GM18505 (cell line): ENCODE results near the gene PRDM12.

Experiments used
- ATAC-seq: cut with Tn5 transposase; IDR thresholded peaks from one replicate; pipeline ENCODE4 v1.9.1; 2021; ENCODE audit not compliant: unreplicated experiment
- POLR2A ChIP-seq: IDR thresholded peaks from 4 replicates; pipeline ENCODE4 v1.6.1; 2011; ENCODE audit warnings: borderline replicate concordance; ENCODE audit not compliant: insufficient read depth, insufficient read length; ENCODE audit errors: extremely low read depth

The PRDM12 gene

DNA sequence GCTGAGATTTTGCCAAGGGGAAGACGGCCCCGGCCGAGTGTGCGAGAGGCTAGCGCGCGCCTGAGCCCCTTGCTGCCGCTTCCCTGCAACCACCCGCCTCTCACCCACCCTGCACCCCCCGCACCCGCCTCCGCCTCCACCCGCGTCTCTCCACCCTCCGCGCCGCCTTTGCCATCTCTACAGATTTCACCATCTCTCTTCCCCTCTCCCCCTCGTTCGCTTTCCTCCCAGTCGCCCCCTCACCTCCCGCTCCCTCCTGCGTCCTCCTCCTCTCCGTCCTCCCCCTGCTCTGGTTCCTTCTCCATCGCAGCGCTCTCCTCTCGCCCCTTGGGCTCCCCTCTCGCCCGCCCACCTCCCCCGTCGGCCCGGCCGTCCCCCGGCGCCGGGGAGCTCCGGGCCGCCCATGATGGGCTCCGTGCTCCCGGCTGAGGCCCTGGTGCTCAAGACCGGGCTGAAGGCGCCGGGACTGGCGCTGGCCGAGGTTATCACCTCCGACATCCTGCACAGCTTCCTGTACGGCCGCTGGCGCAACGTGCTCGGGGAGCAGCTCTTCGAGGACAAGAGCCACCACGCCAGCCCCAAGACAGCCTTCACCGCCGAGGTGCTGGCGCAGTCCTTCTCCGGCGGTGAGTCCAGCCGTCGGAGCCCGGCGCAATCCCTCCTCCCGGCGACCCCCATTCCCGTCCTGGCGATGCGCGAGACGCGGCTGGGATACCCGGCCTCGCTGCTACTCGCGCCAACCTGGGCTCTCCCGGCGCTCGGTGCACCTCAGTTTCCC, at the start of gene PRDM12:
Gene PRDM12 (plus strand): TSS at position 344 of the 778 bp plus-strand sequence. CDS start 60 bp downstream, at position 404.
- no peak for ATAC-seq
- no peak for TF ChIP-seq POLR2A

DNA sequence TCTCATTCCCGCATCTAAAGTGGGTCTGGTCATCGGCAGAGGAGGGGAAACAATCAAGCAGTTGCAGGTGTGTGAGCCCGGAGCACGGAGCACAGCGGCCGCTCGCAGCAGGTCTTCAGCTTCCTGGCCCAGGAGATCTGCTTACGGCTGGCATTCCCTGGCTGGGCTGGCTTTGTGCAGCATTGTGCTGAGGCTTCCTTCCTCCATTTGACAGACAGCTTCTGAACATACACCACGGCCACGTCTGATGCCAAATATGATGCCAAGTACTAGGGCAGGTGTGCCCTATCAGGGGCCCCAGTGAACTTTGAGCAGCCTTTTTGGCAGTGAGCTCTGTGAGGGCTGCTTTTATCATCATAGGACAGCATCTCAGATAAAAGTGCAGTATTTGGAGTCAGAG, 47.9 kb upstream of the PRDM12 start:
- TF ChIP-seq POLR2A = no peak
- ATAC-seq = no peak

DNA sequence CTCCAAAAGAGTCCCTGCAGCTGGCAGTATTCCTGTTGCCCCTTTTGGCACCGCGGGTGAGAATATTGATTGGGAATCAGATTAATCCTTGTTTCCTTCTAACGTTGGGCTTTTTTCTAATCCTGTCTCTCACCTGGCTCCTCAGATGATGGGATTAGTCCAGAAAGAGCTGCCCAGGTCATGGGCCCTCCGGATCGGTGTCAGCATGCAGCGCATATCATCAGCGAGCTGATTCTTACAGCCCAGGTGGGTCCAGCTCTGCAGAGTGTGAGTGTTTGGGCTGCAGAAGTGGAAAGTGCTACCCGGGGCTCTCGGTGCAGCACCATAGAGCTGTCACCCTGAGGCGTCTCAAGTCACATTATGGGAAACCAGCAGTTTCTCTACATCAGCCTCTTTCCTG, 40.9 kb upstream of the PRDM12 start:
- no peak for ATAC-seq
- TF ChIP-seq POLR2A = no peak

DNA sequence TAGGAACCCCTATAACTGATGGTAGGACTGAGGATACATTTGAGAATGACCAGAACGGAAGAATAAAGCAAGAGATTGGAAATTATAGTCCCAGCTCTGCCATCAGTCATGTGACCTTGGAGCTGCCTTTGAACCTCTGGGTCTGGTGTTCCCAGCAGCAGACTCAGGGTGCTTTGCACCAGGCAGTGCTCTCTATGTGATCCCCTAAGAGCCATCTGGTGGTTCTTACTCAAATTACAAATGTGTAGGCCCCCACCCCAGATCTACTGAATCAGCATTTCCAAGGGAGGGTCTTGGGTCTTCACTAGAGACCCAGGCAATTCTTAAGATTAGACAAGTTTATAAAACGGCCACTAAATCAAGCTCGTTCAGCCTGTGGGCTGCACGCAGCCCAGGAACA, 40.2 kb upstream of the PRDM12 start:
- no peak for TF ChIP-seq POLR2A
- ATAC-seq = no peak

DNA sequence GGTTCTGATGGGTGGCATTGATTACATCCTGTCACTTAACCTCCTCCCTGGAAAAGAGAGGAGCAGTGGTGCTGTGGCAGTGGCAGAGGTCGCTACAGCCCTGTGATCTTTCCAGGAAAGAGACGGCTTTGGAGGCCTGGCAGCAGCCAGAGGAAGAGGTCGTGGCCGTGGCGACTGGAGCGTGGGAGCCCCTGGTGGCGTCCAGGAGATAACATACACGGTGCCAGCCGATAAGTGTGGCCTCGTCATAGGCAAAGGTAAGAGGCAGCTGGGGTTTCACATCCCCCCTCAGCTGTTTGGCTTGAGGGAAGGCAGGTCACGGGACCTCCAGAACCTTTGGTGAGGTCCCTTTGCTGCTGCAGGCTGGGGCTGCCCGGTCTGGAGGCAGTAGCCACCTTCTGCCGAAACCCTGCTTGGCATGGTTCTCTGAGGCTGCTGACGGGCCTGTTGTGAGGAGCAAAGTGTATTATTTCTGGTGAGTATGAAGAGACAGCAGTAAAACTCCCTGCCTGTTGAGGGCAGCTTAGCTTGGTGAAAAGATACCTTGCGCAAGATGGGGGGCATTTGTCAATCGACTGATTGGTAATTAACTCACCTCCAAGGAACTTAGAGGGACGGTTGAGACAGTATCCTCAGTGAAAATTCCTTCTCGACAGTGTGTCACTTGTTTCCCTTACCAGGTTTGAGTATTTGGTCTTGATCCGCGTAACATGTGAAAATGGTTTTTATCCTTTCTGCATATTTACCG, 38.0 kb upstream of the PRDM12 start:
- no peak for ATAC-seq
- no peak for TF ChIP-seq POLR2A

DNA sequence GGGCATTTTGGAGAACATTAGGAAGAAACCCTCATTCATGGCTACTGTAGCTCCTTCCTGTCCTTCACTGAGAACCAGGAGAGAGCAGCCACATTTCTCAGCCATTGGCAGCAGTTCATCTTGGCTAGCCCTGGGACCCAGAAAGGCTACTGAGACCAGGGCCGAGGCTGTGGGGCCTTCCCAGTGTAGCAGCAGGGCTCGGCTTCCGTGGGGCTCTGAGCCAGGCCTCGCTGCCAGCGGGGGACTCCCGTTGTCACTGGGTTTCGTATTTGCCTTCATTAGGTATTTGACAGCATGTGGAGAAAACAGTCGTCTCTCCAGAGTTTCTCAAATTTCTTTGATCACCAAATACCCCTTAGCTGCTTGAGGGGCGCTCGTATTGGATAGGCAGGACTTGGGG, 37.3 kb upstream of the PRDM12 start:
- ATAC-seq = no peak

DNA sequence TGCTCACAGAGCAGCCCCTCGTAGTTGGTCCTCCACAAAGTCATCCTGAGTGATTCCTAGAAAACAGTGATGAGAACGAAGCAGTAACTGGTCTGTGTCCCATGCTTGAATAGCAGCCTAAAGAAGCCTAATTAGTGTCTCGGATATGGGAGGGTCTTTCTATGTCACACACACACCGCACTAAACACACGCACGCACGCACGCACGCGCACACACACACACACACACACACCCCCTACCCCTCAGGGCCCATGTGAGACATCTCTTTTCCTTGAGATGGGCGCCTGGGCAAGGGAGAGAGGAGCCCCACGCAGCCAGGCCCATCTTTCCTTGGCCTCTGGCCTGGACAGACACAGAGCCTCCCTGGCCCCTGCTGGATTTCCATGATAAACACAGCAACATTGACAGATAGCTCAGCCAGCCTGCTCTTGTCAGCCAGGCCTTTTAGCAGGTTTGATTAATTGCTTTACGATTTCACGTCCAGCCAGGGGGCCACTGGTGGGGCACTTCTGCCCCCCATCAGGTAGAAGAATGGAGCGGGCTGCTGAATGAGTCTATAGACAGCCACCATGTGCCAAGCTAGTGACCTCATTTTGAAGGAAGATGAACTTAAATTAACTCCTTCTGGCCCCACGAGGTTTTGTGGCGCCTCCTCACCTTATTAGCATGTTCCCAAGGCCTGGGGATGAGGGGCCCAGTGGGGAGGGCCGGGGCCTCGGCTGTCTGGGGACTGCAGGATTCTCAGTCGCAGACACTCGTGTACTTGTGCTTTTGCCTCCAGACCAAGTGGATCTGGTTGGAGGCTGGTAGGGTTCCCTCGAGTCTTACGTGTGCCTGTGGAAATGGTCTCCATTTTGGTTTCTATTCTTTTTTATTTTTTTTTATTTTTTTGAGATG, 36.2 kb upstream of the PRDM12 start:
- TF ChIP-seq POLR2A = no peak
- no peak for ATAC-seq

More for the DNA sequence above, 37.3 kb upstream of the PRDM12 start:
- TF ChIP-seq POLR2A = no peak

DNA sequence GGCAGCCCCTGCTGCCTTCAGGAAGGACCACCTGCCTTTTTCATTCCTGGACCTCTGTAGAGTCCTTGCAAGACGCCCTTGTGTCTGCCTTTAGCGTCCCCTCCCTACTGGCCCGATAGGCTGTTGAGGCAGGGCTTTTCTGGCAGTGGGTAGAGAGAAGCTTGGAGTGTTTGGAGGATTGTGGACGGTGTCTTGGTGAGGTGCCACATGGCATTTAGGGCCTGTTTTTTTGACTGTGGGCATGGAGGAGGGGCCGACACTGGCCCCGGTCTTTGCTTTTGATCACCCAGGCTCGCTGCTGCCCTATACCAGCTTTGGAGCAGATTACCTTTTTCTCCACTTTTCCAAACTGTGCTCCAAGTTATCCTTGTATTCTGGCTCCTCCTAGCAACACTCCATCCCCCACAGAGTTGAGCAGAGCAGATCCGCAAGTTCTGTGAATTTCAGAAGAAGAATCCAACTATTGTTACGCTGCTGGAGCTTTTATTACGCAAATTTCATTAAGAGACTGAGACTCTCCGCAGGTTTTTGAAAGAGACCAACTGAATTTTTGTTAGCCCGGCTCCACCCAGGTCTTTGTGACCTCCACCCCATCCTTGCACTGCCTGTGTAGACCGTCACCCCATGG, 34.8 kb upstream of the PRDM12 start:
- no peak for TF ChIP-seq POLR2A
- ATAC-seq = no peak

DNA sequence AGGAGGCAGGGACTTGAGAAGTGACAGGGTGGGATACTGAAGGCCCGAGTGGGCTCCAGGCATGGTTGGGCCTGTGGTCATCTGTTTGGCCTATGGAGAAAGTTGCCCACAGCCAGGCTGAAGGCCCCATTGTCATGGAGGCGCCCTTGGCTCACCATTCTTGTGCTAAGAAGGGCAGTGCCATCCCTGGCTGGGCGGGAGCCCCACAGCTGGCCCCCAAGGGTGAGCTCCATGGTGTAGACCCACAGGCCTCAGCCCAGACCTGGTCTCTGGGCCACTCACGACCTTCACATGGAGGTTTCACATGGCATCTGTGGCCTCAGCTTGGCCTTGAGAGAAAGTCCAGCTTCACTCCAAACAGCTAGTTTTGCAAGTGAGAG, 34.3 kb upstream of the PRDM12 start:
- no peak for ATAC-seq
- no peak for TF ChIP-seq POLR2A

DNA sequence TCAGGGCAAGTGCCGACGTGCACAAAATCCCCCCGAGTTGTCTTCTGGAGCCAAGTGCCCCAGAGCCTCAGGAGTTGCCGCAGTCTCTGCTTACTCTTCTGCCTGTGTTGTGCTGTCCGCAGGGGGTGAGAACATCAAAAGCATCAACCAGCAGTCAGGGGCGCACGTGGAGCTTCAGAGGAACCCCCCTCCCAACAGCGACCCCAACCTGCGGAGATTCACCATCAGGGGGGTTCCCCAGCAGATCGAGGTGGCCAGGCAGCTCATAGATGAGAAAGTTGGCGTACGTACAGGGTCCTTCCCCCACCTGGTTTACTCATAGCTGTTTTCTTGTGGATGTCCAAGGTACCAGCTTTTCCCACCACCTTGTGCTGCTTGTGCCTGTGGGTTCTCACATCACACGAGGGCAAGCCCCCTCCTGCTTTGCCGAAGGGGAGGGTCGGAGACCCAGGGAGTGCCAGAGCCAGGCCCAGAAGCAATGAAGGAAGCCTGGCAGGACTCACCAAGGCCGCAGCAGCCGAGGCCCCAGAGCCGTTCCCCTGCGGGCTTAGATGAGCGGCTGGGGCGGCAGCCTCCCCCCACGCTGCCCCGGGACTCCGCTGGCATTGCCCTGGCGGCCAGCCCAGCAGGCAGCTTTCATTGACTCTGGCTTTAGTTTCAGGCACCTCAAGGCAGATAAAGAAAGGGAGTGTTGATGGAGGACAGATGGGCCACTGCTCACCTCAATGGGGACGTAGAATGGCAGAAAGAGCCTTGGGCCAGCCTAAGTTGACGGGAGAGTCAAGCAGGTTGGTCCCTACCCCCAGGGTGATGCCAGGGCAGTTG, 33.7 kb upstream of the PRDM12 start:
- ATAC-seq = no peak
- TF ChIP-seq POLR2A = no peak

DNA sequence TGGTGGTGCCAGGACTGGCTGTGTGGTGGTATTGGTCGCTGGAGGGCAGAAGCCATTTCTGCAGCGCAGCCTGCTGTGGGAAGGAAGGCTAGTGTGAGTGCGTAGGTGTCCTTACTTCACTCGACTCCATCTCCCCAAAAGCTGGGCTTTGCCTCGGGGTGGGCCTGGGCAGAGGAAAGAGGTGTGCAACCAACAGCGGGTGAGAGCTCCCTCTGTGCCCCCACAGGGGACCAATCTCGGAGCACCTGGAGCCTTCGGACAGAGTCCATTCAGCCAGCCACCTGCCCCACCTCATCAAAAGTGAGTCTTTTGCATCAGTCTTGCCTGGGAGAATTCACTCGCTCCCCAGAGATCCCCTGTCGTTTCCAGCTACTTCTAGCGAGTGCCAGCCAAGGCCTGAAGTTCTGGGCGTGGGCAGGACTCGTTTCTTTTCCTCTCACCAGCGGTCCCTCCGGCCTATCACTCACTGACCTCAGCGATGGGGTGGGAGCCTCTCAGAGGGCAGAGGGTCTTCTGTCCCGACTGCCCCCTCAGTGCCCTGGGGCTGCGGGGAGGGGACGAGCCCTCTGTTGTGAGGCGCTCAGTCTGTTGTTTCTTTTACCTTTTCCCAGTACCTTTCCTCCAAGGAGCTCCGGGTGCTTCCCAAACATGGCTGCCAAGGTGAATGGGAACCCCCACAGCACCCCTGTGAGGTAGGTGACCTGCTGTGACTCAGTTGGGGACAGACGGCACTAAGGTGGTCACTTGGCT, 32.9 kb upstream of the PRDM12 start:
- no peak for TF ChIP-seq POLR2A
- no peak for ATAC-seq
